HG03097 (cell line): ENCODE data around the gene OR13F1.
"Not testable (repeated sequence)": the region's sequence is repeated elsewhere in the genome, so short reads cannot be mapped to it uniquely, and the experiment has no call there.

ENCODE experiments used
- ATAC-seq: cut with Tn5 transposase; IDR thresholded peaks from one replicate; pipeline ENCODE4 v1.9.1; 2021; ENCODE audit not compliant: unreplicated experiment, low FRiP score

The OR13F1 gene

GRCh38 chr9:104503963-104504362, at the start of gene OR13F1:
Gene OR13F1, plus strand, starts transcription at chr9:104504263. Its CDS starts 0 bp downstream, at chr9:104504263.
- no peak for ATAC-seq

- ATAC-seq, result no peak
Observed at GRCh38 chr9:104456831-104457230, 47.2 kb upstream of the OR13F1 start.

GRCh38 chr9:104463864-104464263, 40.2 kb upstream of the OR13F1 start:
- no peak for ATAC-seq

- ATAC-seq, result no peak
Observed at GRCh38 chr9:104468261-104468660, 35.8 kb upstream of the OR13F1 start.

- ATAC-seq, result no peak
Observed at GRCh38 chr9:104482921-104483570, 21.0 kb upstream of the OR13F1 start.

GRCh38 chr9:104485014-104485413, 19.0 kb upstream of the OR13F1 start:
- ATAC-seq, result no peak

- ATAC-seq, result no peak
Observed at GRCh38 chr9:104494808-104495207, 9.3 kb upstream of the OR13F1 start.

- ATAC-seq, result no peak
Observed at GRCh38 chr9:104503440-104503839, 623 bp upstream of the OR13F1 start.

GRCh38 chr9:104506565-104506964, 2.5 kb downstream of the OR13F1 start:
- no peak for ATAC-seq

- no peak for ATAC-seq
Observed at GRCh38 chr9:104514901-104515300, 10.8 kb downstream of the OR13F1 start.

GRCh38 chr9:104520241-104520640, 16.2 kb downstream of the OR13F1 start:
- ATAC-seq, result not testable (repeated sequence)

- ATAC-seq, result no peak
Observed at GRCh38 chr9:104527109-104527508, 23.0 kb downstream of the OR13F1 start, which contains the start of gene OR13C4. Gene OR13C4, minus strand, starts transcription at chr9:104527209. Its CDS starts 0 bp downstream, at chr9:104527209.

- ATAC-seq, result no peak
Observed at GRCh38 chr9:104536756-104537155, 32.7 kb downstream of the OR13F1 start, which contains the start of gene OR13C3. Gene OR13C3, minus strand, starts transcription at chr9:104536856. Its CDS starts 133 bp downstream, at chr9:104536723.

- no peak for ATAC-seq
Observed at GRCh38 chr9:104539275-104539674, 35.2 kb downstream of the OR13F1 start.

- no peak for ATAC-seq
Observed at GRCh38 chr9:104544644-104545043, 40.6 kb downstream of the OR13F1 start.

GRCh38 chr9:104553261-104553660, 49.2 kb downstream of the OR13F1 start:
- ATAC-seq, result no peak
